NCI-H524 treated with DMSO at 0.1 percent for 48 hours (cell line): ENCODE measurements around the gene TEAD3.

Source experiments
- DNase-seq: peaks from one replicate; lab custom pipeline; 2025; lab: John Stamatoyannopoulos, UW

The TEAD3 gene

DNA sequence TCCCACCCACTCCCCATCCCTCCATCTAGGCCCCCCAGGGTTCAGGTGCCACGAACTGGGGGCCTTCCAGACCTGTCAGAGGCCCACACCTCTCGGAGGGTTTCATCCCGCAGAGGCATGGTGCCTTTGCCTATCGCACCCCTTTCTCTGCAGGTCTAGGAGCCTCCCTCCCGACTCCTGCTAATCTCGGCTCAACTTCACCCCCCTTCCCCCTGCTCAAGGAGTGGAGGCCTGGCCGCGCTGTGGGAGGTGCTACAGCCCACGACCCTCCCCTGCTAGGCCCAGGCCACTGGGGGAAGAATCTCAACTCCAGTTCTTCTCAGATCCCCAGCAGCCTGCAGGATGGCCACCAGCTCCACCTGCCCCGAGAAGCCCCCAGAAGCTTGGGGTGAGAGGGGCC lies 15.9 kb upstream of the TEAD3 start, which contains the start of gene TULP1:
TULP1 (minus strand) TSS at position 157 of the 400 bp plus-strand sequence; CDS start at position 119, 38 bp downstream.
- DNase-seq = no peak

DNA sequence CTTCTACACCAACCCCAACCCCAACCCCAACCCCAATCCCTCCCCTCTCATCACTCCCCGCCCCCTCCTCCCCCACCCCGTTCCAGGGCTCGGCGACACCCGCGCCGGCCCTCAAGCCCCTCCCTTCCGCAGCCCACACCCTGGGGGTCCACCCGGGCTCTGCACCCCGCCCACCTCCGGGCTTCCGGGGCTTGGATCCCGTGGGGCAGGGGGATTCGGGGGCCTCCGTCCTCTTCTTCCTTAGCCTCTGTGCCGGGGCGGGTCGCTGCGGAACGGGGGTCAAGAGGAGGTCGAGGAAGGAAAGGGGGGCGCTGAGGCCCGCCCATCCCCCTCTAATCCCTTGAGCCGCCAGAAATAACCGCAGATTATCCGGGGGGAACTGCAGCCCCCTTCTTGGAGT lies 15.1 kb upstream of the TEAD3 start:
- no peak for DNase-seq

GRCh38 chr6:35511562-35511941 lies 14.7 kb upstream of the TEAD3 start:
- DNase-seq = no peak

GRCh38 chr6:35510916-35511561 lies 14.2 kb upstream of the TEAD3 start:
- DNase-seq = no peak

- DNase-seq = no peak
Observed at GRCh38 chr6:35508542-35508941, 11.7 kb upstream of the TEAD3 start.

GRCh38 chr6:35508027-35508426 lies 11.1 kb upstream of the TEAD3 start:
- no peak for DNase-seq

DNA sequence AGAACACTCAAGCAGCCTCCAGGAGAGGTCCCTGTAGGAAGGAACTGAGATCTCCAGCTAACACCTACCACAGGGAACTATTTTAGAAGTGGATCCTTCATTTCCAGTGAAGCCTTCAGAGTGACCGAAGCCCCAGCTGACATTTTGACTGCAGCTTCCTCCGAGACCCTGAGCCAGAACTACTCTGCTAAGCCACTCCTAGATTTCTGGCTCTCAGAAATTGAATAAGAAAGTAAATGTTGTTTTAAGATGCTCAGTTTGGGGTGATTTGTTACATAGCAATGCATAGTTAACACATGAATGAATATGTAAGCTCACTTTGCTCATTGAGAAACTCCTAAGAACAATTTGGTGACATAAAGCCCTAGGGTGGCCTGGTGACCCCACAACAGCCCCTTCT lies 10.3 kb upstream of the TEAD3 start:
- no peak for DNase-seq

DNA sequence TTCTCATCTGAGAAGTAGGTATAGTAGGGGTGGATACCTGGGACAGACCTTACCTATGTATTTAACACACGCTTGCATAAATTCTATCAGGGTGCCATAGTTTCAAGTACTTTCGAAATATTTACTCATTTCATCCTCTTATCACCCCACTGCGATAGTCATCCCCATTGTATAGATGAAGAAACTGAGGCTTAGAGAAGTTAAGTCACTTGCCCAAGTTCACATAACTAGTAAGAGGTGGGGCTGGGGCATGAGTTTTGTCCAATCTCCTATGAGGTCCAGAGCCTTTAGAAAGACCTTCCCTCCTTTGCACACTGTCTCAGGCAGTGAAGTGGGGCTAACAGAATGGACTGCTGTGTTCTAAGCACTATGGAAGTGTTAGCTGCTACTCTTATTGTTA lies 9.7 kb upstream of the TEAD3 start:
- DNase-seq = no peak

GRCh38 chr6:35505999-35506412 lies 9.1 kb upstream of the TEAD3 start:
- no peak for DNase-seq

DNA sequence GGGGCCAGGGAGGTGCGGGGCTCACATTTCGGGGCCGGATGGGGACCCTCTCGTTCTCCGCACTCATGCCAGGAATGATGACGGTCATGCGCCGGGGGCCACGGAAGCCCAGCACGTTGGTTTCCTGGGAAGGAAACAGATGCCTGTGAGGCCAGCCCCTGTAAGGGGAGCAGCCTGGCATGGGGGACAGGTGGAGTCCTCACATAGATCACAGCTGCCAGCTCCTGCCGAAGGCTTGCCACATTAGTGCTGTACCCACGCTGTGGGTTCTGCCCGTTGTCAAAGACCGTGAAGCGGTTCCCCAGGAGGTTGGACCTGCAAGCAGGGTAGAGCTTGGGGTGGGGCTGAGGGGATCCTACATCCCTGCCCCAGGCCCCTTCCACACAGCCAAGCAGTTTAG lies 6.7 kb upstream of the TEAD3 start:
- DNase-seq = peak; percentile 25

DNA sequence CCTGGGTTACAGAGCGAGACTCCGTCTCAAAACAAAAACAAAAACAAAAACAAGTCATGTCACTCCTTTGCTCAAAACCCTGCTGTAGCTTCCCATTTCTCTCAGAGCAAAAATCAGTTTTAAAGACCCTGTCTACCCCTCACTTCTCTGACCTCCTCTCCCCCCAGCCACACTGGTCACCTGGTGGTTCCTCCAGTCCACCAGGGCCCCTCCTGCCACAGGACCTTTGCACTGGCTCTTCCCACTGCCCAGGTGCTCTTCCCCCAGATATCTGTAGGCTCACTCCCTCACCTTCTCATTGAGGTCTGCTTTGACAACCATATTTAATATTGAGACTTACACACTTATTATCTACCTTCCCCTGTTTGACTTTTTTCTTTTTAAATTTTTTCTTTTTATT lies 4.9 kb upstream of the TEAD3 start:
- DNase-seq = no peak

GRCh38 chr6:35500782-35501181 lies 3.9 kb upstream of the TEAD3 start:
- DNase-seq = no peak

DNA sequence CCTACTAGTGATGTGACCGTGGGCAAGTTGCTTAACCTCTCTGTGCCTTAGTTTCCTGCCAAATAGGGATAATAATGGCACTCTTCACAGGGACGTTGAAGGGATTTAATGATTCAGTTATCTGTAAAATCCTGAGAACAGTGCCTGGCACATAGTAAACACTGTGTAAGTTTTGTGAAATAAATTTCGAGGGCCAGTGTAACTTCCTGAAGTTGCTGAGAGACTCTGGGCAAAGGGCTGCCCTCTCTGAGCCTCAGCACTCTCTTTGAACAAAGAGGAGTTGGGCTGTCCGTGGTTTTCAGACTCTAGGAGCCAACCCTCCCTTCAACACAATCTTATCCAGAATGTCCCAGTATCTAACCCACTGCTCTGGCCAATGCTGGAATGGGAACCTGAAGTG lies 2.5 kb upstream of the TEAD3 start:
- no peak for DNase-seq

DNA sequence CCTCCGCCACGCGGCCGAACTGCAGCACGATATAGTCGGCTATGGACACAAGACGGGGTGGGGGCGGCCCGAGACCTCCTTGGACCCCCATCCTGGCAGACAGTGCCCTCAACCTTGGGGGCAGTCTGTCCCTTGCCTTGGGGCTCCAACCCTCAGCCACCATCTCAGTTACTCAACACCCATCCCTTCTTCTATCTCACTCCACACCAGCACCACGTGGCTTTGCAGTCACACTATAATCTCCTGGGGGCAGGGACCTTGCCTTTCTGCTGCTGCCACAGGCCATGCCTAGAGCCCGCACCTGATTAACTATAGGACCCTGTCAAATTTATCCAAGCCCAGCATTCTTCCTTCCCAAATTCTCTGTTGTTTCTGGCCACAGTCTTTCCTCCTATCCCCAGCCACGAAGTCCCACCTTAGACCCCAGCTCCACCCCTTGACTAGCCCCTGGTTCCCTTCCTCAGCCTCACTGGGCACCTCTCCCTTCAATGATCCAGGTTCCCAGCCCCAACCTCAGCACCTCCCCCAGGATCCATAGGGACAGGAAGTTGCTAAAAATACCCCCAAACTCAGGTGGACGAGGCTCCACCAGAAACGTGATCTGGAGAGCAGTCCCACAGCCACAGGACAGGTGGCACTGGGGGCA lies 1.7 kb upstream of the TEAD3 start:
- no peak for DNase-seq

DNA sequence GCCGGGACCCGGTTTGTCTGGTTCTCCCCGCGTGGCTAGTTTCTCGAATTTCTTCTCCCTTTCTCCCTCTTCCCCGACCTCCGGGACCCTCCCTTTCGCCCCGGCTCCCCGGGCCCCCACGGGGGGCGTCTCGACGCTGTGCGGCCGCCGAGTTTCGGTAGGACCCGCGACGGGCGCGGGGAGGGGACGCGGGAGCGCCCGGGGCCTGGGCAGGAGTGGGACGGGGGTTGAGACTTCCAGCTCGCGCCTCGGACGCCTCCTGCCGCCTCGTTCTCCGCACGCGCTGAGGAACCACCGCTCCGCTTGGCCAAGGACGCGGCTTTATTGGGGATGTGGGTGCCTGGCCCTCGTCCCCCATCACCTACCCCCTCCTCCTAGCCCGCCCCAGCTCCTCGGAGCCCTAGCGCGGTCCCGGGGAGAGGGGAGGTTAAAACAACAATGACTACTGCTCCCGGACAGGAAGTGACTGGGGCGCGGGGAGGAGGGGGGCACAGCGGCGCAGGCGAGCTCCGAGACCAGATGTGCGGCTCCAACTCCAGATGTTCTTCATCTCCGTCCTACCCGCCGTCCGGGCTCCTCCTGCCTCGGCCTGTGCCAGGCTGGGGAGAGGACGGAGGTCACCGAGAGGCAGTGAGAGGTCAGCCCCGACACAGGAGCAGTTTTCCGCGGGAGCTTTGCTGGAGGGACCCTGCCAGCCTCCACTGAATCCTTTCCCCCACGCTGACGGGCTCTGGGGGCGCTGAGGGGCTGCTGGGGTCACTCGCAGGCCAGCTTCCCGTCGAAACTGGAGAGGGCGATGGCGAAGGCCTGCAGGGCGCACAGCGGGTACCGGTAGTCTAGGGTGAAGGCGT lies 917 bp upstream of the TEAD3 start:
- no peak for DNase-seq

- no peak for DNase-seq
Observed at GRCh38 chr6:35496036-35496840, 641 bp downstream of the TEAD3 start.

DNA sequence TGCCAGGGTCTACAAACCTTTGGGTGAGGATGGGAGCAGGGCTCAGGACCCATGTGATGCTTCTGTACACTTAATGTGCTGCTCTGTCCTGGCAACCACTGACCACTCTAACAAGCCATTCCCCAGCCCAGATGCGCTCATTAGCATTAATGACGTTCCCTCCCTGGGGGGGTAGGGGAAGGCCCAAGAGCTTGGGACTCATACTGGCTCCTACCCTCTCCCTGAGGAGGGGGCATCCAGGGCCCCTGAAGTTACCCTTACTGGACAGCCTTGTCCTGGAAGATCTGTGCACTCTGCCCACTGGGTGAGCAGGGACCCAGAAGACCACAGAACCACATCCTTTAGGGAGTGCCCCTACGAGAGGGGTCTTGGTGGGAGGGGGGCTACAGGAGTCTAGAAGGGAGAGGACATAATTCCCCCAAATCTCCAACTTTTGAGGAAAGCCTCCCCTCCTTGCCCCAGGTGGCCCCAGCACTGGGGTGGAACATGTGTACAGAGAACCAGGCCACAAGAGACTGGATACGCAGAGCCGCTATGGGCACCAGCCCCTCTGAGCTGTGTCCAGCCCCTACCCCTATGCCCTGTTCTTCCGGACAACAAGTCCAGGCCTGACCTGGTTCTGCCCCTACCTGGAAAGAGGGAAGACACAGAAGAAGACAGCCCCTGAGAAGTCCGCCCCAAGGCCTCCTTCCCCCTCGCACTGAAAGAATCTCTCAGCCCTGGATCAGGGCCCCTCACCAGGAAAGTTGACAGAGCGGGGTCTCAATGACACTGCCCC lies 1.4 kb downstream of the TEAD3 start:
- no peak for DNase-seq

GRCh38 chr6:35494161-35494563 lies 2.7 kb downstream of the TEAD3 start:
- DNase-seq = no peak

DNA sequence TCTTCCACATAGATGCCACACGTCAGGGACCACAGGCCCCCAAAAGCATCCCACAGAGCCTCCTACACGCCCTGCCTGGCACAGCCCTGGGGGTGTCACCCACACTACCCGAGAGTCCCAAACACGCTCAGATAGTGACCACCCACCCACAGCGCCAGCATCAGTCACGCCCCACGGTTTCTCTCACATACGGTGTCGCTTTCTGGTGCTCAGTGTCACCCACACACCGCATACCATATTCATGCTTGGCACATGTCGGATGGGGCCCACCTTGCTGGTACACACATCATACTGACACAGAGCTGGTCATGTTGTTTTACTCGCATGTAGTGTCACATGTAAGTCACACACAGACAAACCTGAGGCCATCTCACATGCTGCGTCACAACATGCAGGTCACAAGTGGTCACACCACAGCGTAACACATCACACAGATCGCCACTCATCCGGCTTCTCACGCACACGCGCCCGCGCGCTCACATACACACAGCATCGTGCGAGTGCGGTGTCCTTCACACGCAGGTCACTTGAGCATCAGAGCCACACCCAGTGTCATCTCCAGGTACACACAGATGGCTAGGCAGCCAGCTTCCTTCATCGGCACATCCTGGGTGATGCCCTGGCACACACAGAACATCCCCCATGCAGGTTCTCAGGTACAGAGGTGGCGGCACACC lies 3.4 kb downstream of the TEAD3 start:
- DNase-seq = no peak

GRCh38 chr6:35492974-35493284 lies 4.0 kb downstream of the TEAD3 start:
- no peak for DNase-seq
